ENCODE data around the gene OBI1. TPM values are rescaled to one million over a fixed set of nuclear protein-coding genes. Genes with fewer than 3 reads are reported as not detected.

Gene OBI1
- total RNA-seq, 1 donor, result 18.1 TPM

Other genes starting within 250 kb of the OBI1 start
- gene POU4F1, start 55.6 kb downstream of the OBI1 start, total RNA-seq, result under 0.01 TPM in 1 of 2 replicates, not detected in the other